Osteocyte (in vitro differentiated cells): ENCODE data around the gene DLEC1. TPM values are rescaled to one million over a fixed set of nuclear protein-coding genes. Genes with fewer than 3 reads are reported as not detected.
A peak's percentile ranks its signal among the peaks of the same experiment; 100 is the strongest.

ENCODE experiments used
- DNase-seq: peaks from one replicate; pipeline ENCODE4 v3.0.0; 2021; ENCODE audit warnings: mixed read lengths; ENCODE audit not compliant: unreplicated experiment; ENCODE audit errors: extremely low spot score
- H3K27ac Mint-ChIP-seq: one replicate; pipeline ENCODE4 v1.8.0; 2021; ENCODE audit warnings: mild to moderate bottlenecking, mixed read lengths; ENCODE audit not compliant: unreplicated experiment
- H3K27me3 Mint-ChIP-seq: one replicate; pipeline ENCODE4 v1.8.0; 2021; ENCODE audit warnings: mixed read lengths; ENCODE audit not compliant: unreplicated experiment
- H3K36me3 Mint-ChIP-seq: one replicate; pipeline ENCODE4 v1.8.0; 2021; ENCODE audit warnings: mixed read lengths; ENCODE audit not compliant: unreplicated experiment
- H3K4me1 Mint-ChIP-seq: one replicate; pipeline ENCODE4 v1.8.0; 2021; ENCODE audit warnings: mixed read lengths; ENCODE audit not compliant: unreplicated experiment
- H3K4me3 Mint-ChIP-seq: one replicate; pipeline ENCODE4 v1.8.0; 2021; ENCODE audit warnings: mild to moderate bottlenecking, moderate library complexity, mixed read lengths; ENCODE audit not compliant: unreplicated experiment
- H3K9me3 Mint-ChIP-seq: one replicate; pipeline ENCODE4 v1.8.0; 2021; ENCODE audit warnings: mixed read lengths; ENCODE audit not compliant: unreplicated experiment
- total RNA-seq: library from RNA; stranded (reverse); gene quantifications from 2 replicates; pipeline ENCODE4 v1.2.1, GENCODE V29; 2021
- TF ChIP-seq, protein P1 (sequence below): fragments of 200-600 bp; sonication (generic); IDR thresholded peaks from 2 replicates; pipeline ENCODE4 v1.5.0; 2021; ENCODE audit warnings: antibody characterized with exemption, mild to moderate bottlenecking, moderate library complexity

Gene DLEC1
- total RNA-seq, 1 donor from 2014 or later: 0.62 TPM

- Mint-ChIP-seq H3K4me3 (no peak overlapping the region), H3K36me3 (peaks cover 6% of the 10 kb centered on the region), H3K4me1 (no peaks in the 10 kb centered on the region), H3K27me3 (no peaks in the 10 kb centered on the region), H3K9me3 (no peaks in the 10 kb centered on the region), H3K27ac (no peak overlapping the region)
- no peak for DNase-seq
- TF ChIP-seq, protein P1, sequence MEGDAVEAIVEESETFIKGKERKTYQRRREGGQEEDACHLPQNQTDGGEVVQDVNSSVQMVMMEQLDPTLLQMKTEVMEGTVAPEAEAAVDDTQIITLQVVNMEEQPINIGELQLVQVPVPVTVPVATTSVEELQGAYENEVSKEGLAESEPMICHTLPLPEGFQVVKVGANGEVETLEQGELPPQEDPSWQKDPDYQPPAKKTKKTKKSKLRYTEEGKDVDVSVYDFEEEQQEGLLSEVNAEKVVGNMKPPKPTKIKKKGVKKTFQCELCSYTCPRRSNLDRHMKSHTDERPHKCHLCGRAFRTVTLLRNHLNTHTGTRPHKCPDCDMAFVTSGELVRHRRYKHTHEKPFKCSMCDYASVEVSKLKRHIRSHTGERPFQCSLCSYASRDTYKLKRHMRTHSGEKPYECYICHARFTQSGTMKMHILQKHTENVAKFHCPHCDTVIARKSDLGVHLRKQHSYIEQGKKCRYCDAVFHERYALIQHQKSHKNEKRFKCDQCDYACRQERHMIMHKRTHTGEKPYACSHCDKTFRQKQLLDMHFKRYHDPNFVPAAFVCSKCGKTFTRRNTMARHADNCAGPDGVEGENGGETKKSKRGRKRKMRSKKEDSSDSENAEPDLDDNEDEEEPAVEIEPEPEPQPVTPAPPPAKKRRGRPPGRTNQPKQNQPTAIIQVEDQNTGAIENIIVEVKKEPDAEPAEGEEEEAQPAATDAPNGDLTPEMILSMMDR: no peak
Measured at GRCh38 chr3:38117163-38117716, 78.2 kb downstream of the DLEC1 start.

GRCh38 chr3:38117748-38118420 lies 78.9 kb downstream of the DLEC1 start:
- no peak for DNase-seq
- no peak overlapping the region for H3K27ac Mint-ChIP-seq
- no peak overlapping the region for H3K4me3 Mint-ChIP-seq
- TF ChIP-seq, protein P1: peak; percentile 70
- H3K9me3 Mint-ChIP-seq: no peaks in the 10 kb centered on the region
- H3K27me3 Mint-ChIP-seq: no peaks in the 10 kb centered on the region
- H3K4me1 Mint-ChIP-seq: no peaks in the 10 kb centered on the region
- H3K36me3 Mint-ChIP-seq: peaks cover 13% of the 10 kb centered on the region

DNA sequence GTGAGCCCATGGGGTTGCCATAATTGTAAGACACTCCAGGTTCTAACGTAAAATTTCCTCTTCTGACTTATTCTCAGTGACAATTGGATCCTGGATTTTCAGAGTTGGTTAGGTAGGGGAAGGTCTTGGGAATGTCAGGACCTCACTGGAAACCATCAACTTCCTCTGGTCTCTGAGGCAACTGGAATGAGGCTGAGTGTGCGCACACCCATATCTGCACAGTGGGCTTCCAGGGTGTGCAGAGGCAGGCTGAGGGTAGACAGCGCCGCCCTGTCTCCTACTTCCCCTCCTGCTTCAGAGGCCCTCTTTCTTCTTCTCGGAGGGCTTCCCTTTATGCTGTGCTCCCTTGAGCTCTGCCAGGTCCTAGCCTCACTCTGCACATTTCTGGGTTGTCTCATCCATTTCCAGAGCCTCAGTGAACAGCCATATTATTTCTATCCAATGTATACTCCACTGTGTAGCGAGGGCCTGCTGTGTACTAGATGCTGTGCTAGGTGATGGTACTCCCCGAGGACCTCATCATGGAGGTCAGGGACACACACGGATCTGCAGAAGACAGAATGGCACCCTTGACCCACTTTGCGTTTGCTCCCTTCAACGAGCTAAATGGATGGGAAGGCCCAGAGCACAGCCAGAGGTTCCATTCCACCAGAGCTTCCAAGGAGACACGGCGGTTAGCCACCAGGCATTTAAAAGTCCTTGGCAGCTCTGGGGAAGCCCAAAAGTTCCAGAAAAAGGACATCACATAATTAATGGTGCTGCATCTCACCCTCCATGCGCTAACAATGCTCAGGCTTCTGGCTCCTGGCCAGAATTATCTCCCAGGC lies 79.6 kb downstream of the DLEC1 start:
- TF ChIP-seq, protein P1: no peak
- no peak overlapping the region for H3K4me3 Mint-ChIP-seq
- H3K27me3 Mint-ChIP-seq: no peaks in the 10 kb centered on the region
- no peak for DNase-seq
- H3K4me1 Mint-ChIP-seq: no peaks in the 10 kb centered on the region
- H3K36me3 Mint-ChIP-seq: peaks cover 17% of the 10 kb centered on the region
- H3K9me3 Mint-ChIP-seq: no peaks in the 10 kb centered on the region
- no peak overlapping the region for H3K27ac Mint-ChIP-seq

- Mint-ChIP-seq H3K4me1 (no peaks in the 10 kb centered on the region), H3K36me3 (peaks cover 17% of the 10 kb centered on the region), H3K27me3 (no peaks in the 10 kb centered on the region), H3K27ac (no peak overlapping the region), H3K4me3 (no peak overlapping the region), H3K9me3 (no peaks in the 10 kb centered on the region)
- DNase-seq: no peak
- TF ChIP-seq, protein P1: no peak
Measured at GRCh38 chr3:38119248-38119544, 80.2 kb downstream of the DLEC1 start.
